ENCODE results near the gene GPANK1. TPM values are rescaled to one million over a fixed set of nuclear protein-coding genes. Genes with fewer than 3 reads are reported as not detected.

GPANK1 gene
- total and polyA plus RNA-seq, 9 of the 15 experiments (the other 6 are each of a cell fraction or from before 2014, with no cell fraction given): 32.2 to 111 (median 46.3) TPM

DNA sequence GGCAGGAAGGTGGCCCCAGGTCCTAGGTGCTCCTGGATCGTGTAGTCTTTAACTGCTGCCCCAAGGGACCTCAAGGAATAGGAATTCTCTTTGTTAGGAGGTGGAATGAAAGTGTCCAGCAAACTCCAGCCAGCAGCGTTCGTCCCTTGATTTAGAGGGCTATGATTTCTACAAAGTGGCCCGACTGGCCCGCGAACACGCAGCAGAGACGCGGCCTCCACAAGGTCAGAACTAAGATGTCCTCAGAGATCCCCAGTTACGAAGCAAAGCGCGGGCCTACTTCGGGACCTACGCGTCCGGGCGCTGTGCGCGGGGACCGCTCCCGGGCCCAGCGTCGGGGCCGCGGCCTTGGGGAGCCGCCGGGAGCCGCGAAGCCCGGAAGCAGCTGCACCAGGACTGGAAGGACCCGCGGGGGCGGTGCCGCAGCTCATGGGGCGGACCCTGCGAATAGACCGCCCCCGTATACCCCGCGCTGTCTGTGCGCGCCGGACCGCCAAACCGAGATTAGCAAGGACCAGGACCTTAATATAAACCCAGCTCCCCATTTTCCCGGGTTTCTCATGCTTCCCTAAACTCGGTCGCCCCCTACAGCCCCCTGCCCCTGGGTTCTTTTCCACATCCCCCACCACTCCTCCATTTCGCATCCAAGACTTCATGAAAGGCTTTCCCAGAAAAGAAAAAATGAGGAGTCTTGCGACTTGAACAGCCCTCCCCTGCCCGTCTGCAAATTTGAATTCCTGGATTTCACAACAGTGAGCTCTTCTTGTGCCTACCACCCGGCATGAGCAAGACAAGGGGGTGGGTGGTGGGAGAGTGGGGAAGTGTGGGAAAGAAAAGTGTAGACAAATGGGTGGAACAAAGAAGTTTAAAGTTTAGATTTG lies 4.2 kb downstream of the GPANK1 start, which contains the start of gene C6orf47 (continued):
- TF ChIP-seq, protein P1, sequence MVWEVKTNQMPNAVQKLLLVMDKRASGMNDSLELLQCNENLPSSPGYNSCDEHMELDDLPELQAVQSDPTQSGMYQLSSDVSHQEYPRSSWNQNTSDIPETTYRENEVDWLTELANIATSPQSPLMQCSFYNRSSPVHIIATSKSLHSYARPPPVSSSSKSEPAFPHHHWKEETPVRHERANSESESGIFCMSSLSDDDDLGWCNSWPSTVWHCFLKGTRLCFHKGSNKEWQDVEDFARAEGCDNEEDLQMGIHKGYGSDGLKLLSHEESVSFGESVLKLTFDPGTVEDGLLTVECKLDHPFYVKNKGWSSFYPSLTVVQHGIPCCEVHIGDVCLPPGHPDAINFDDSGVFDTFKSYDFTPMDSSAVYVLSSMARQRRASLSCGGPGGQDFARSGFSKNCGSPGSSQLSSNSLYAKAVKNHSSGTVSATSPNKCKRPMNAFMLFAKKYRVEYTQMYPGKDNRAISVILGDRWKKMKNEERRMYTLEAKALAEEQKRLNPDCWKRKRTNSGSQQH (CRISPR knock-in tag; IDR thresholded peaks at IDR 0.05): 0 out of 2 replicates have a peak, but pooled peaks have one; percentile 8
- TF ChIP-seq, protein P2, sequence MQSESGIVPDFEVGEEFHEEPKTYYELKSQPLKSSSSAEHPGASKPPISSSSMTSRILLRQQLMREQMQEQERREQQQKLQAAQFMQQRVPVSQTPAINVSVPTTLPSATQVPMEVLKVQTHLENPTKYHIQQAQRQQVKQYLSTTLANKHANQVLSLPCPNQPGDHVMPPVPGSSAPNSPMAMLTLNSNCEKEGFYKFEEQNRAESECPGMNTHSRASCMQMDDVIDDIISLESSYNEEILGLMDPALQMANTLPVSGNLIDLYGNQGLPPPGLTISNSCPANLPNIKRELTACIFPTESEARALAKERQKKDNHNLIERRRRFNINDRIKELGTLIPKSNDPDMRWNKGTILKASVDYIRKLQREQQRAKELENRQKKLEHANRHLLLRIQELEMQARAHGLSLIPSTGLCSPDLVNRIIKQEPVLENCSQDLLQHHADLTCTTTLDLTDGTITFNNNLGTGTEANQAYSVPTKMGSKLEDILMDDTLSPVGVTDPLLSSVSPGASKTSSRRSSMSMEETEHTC (IDR thresholded peaks at IDR 0.05): no peak
- TF ChIP-seq HNRNPUL1 (IDR thresholded peaks at IDR 0.05; ENCODE audit: low read length): no peak
- TF ChIP-seq HDAC1 (IDR thresholded peaks at IDR 0.05): peak in 1 of 2 experiments; percentile 74; a peak in 2 of 4 replicates
- TF ChIP-seq SMARCA5 (IDR thresholded peaks at IDR 0.05): no peak
- TF ChIP-seq, protein P3, sequence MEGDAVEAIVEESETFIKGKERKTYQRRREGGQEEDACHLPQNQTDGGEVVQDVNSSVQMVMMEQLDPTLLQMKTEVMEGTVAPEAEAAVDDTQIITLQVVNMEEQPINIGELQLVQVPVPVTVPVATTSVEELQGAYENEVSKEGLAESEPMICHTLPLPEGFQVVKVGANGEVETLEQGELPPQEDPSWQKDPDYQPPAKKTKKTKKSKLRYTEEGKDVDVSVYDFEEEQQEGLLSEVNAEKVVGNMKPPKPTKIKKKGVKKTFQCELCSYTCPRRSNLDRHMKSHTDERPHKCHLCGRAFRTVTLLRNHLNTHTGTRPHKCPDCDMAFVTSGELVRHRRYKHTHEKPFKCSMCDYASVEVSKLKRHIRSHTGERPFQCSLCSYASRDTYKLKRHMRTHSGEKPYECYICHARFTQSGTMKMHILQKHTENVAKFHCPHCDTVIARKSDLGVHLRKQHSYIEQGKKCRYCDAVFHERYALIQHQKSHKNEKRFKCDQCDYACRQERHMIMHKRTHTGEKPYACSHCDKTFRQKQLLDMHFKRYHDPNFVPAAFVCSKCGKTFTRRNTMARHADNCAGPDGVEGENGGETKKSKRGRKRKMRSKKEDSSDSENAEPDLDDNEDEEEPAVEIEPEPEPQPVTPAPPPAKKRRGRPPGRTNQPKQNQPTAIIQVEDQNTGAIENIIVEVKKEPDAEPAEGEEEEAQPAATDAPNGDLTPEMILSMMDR (IDR thresholded peaks at IDR 0.05 in 2 of 3, conservative IDR thresholded peaks at IDR 0.05 in 1 of 3; ENCODE audit: insufficient read depth in 2 of 3, low read depth in 1 of 3, low read length in 3 of 3): no peak
- TF ChIP-seq CBX5 (IDR thresholded peaks at IDR 0.05; ENCODE audit: borderline replicate concordance, low read depth): no peak
- 0 out of 2 replicates have a peak, but pooled peaks have one; percentile 49 for TF ChIP-seq GTF2A2 (tag; IDR thresholded peaks at IDR 0.05)
- TF ChIP-seq, protein P4, sequence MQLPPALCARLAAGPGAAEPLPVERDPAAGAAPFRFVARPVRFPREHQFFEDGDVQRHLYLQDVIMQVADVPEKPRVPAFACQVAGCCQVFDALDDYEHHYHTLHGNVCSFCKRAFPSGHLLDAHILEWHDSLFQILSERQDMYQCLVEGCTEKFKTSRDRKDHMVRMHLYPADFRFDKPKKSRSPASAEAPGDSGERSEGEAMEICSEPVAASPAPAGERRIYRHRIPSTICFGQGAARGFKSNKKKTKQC (CRISPR knock-in tag; IDR thresholded peaks at IDR 0.05): peak; percentile 87
- no peak for TF ChIP-seq ZNF311 (CRISPR knock-in tag; IDR thresholded peaks at IDR 0.05)
- TF ChIP-seq, protein P5, sequence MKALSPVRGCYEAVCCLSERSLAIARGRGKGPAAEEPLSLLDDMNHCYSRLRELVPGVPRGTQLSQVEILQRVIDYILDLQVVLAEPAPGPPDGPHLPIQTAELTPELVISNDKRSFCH (CRISPR knock-in tag; IDR thresholded peaks at IDR 0.05): no peak
- TF ChIP-seq, protein P5 (tag; IDR thresholded peaks at IDR 0.05): peak; percentile 78
- TF ChIP-seq MXI1 (IDR thresholded peaks at IDR 0.05; ENCODE audit: low read depth, low read length): peak; percentile 55
- peak; percentile 99 for TF ChIP-seq POLR2AphosphoS2 (IDR thresholded peaks at IDR 0.05; ENCODE audit: low read length)
- TF ChIP-seq NCOA2 (IDR thresholded peaks at IDR 0.05; ENCODE audit: partially characterized antibody in 2 of 2): no peak
- peak; percentile 98 for TF ChIP-seq KAT7 (CRISPR knock-in tag; IDR thresholded peaks at IDR 0.05; ENCODE audit: borderline replicate concordance)
- TF ChIP-seq ZSCAN29 (IDR thresholded peaks at IDR 0.05): peak; percentile 58; the same call in 1 of the 2 replicates
- TF ChIP-seq, protein P6, sequence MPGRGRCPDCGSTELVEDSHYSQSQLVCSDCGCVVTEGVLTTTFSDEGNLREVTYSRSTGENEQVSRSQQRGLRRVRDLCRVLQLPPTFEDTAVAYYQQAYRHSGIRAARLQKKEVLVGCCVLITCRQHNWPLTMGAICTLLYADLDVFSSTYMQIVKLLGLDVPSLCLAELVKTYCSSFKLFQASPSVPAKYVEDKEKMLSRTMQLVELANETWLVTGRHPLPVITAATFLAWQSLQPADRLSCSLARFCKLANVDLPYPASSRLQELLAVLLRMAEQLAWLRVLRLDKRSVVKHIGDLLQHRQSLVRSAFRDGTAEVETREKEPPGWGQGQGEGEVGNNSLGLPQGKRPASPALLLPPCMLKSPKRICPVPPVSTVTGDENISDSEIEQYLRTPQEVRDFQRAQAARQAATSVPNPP (IDR thresholded peaks at IDR 0.05; ENCODE audit: borderline replicate concordance, insufficient read depth, insufficient read length): no peak
- no peak for TF ChIP-seq FOXA1 (IDR thresholded peaks at IDR 0.05; ENCODE audit: borderline replicate concordance)
